HepG2 (cell line): ENCODE data around the gene ZBP1. TPM values are rescaled to one million over a fixed set of nuclear protein-coding genes. Genes with fewer than 3 reads are reported as not detected.
A peak's percentile ranks its signal among the peaks of the same experiment; 100 is the strongest.

ENCODE experiments used
- ATAC-seq: fragments of 200-7000 bp; cut with Tn5 transposase; 3 replicates; pipeline ENCODE4 v1.9.1; 2020; ENCODE audit warnings: mild to moderate bottlenecking, moderate library complexity
- BruUV-seq: library from RNA; stranded (reverse); fragments of 400-500 nt; replicated peaks from 2 replicates; lab custom pipeline; 2021; lab: Mats Ljungman, UMichigan
- CTCF ChIA-PET: fragments of 300-600 bp; formaldehyde crosslinking; extraction: SDS; loops from one replicate; lab custom pipeline; 2021; ENCODE audit warnings: low total read pairs, inconsistent platforms, low intra/inter-chr PET ratio; lab: Yijun Ruan, JAX
- POLR2A ChIA-PET: fragments of 350-600 bp; sonication (Branson Sonifier 250); formaldehyde crosslinking; loops from one replicate; lab custom pipeline; 2020; ENCODE audit warnings: antibody characterized with exemption, inconsistent platforms; lab: Yijun Ruan, JAX
- DNase-seq: peaks from one replicate; pipeline ENCODE4 v3.0.0-alpha.2; 2015; ENCODE audit warnings: low spot score
- FAIRE-seq: peaks from 3 replicates; lab custom pipeline; 2011; peaks lifted over from hg19 to GRCh38; lab: Jason Lieb, UNC
- H2AFZ ChIP-seq: one replicate; pipeline ENCODE4 v1.6.1; 2011; ENCODE audit warnings: low read length, inconsistent platforms
- H3K27ac ChIP-seq: fragments of 300-600 bp; 3 replicates; pipeline ENCODE4 v1.8.0; 2011; ENCODE audit warnings: mixed run types, mild to moderate bottlenecking, mixed read lengths, low read length, inconsistent platforms; ENCODE audit not compliant: insufficient read depth; ENCODE audit errors: extremely low read length
- H3K27me3 ChIP-seq, 2 experiments: fragments of 200-600 bp in 1 of 2; 2 replicates in 1 of 2; 3 replicates in 1 of 2; pipeline versions ENCODE4 v1.6.0 to v1.8.0; 2011; ENCODE audit warnings: low read length in 2 of 2, mild to moderate bottlenecking in 2 of 2, moderate library complexity in 2 of 2, inconsistent platforms in 1 of 2; ENCODE audit not compliant: insufficient read depth in 2 of 2, control insufficient read depth in 1 of 2
- H3K36me3 ChIP-seq, 2 experiments: fragments of 200-600 bp in 1 of 2; replicated peaks in 1 of 2; 2 replicates in 1 of 2; 3 replicates in 1 of 2; pipeline versions ENCODE4 v1.5.1 to v1.8.0; 2011; ENCODE audit warnings: low read length in 2 of 2, inconsistent platforms in 1 of 2; ENCODE audit not compliant: insufficient read depth in 2 of 2, control insufficient read depth in 1 of 2
- H3K4me1 ChIP-seq: 2 replicates; pipeline ENCODE4 v1.5.1; 2012; ENCODE audit warnings: low read length, inconsistent platforms; ENCODE audit not compliant: insufficient read depth
- H3K4me2 ChIP-seq: 2 replicates; pipeline ENCODE4 v1.6.0; 2011; ENCODE audit warnings: low read depth, low read length, inconsistent platforms
- H3K4me3 ChIP-seq, 3 experiments: fragments of 200-600 bp in 1 of 3; sonication (generic), shearing (Covaris generic) in 1 of 3; replicated peaks in 1 of 3; 2 replicates each; pipeline ENCODE4 v1.5.1; 2011 to 2016; ENCODE audit warnings: low read length in 3 of 3, inconsistent platforms in 2 of 3, low read depth in 2 of 3, mild to moderate bottlenecking in 2 of 3, control low read depth in 1 of 3, mixed read lengths in 1 of 3; ENCODE audit not compliant: insufficient read depth in 1 of 3
- H3K79me2 ChIP-seq: one replicate; pipeline ENCODE4 v1.6.1; 2011; ENCODE audit warnings: low read length, inconsistent platforms; ENCODE audit not compliant: insufficient read depth
- H3K9ac ChIP-seq: 2 replicates; pipeline ENCODE4 v1.6.0; 2011; ENCODE audit warnings: mild to moderate bottlenecking, low read depth, low read length, inconsistent platforms; ENCODE audit not compliant: insufficient read depth
- H3K9me3 ChIP-seq: 2 replicates; pipeline ENCODE4 v1.5.1; 2012; ENCODE audit warnings: mild to moderate bottlenecking, low read length
- H4K20me1 ChIP-seq: 2 replicates; pipeline ENCODE4 v1.6.0; 2011; ENCODE audit warnings: inconsistent platforms, mild to moderate bottlenecking, low read length, moderate library complexity; ENCODE audit not compliant: insufficient read depth
- ELK4 ChIP-seq: sonication (generic); formaldehyde crosslinking; IDR thresholded peaks from 2 replicates; pipeline ENCODE4 v1.9.0; 2021; ENCODE audit warnings: missing genetic modification reagents, borderline replicate concordance
- HNF4A ChIP-seq: sonication (generic); formaldehyde crosslinking; IDR thresholded peaks from 2 replicates; pipeline ENCODE4 v1.4.0; 2020; ENCODE audit warnings: missing genetic modification reagents
- MAFF ChIP-seq: IDR thresholded peaks from 2 replicates; pipeline ENCODE4 v1.6.1; 2011; ENCODE audit warnings: low read depth, low read length, improper control_type of control experiment
- MAFK ChIP-seq, 2 experiments: IDR thresholded peaks in 1 of 2; conservative IDR thresholded peaks in 1 of 2; 2 replicates each; pipeline ENCODE4 v1.6.1; 2011; ENCODE audit warnings: improper control_type of control experiment in 2 of 2, low read length in 2 of 2
- NFE2L2 ChIP-seq: fragments of 150-350 bp; IDR thresholded peaks from 2 replicates; pipeline ENCODE4 v1.6.1; 2014; ENCODE audit warnings: low read length
- NPAS2 ChIP-seq: sonication (generic); formaldehyde crosslinking; IDR thresholded peaks from 2 replicates; pipeline ENCODE4 v1.8.0; 2022; ENCODE audit warnings: mild to moderate bottlenecking, missing genetic modification reagents, borderline replicate concordance
- ZNF564 ChIP-seq: sonication (generic); formaldehyde crosslinking; IDR thresholded peaks from 2 replicates; pipeline ENCODE4 v1.8.1; 2023; ENCODE audit warnings: mild to moderate bottlenecking, missing genetic modification reagents
- ZNF768 ChIP-seq: sonication (generic); formaldehyde crosslinking; IDR thresholded peaks from 2 replicates; pipeline ENCODE4 v1.4.0; 2020; ENCODE audit warnings: missing genetic modification reagents
- ZSCAN5A ChIP-seq: sonication (generic); formaldehyde crosslinking; IDR thresholded peaks from 2 replicates; pipeline ENCODE4 v1.8.0; 2022; ENCODE audit warnings: mild to moderate bottlenecking, missing genetic modification reagents, borderline replicate concordance
- WGBS: methylation state at CpG from one replicate; pipeline ENCODE4 v1.1.6; 2017; ENCODE audit warnings: low lambda C conversion rate; 5-methylcytosine and 5-hydroxymethylcytosine counted together
- in situ Hi-C: cut with HindIII; loops from 2 replicates; pipeline ENCODE4 v1.10.0; 2017; ENCODE audit warnings: low pct_unique_long_range_greater_than_20kb; ENCODE audit not compliant: extremely low pct_ligation_motif_present
- intact Hi-C: fragments of 100-400 bp; cut with micrococcal nuclease; formaldehyde crosslinking; loops from one replicate; pipeline ENCODE4 v1.10.0; 2022; ENCODE audit not compliant: unreplicated experiment
- polyA plus RNA-seq, 8 experiments: library from polyadenylated mRNA; depleted of rRNA in 3 of 8; stranded (reverse) in 7 of 8; unstranded in 1 of 8; fragments of >200 nt; fragmentation: Illumina TruSeq in 4 of 8; extraction: Trizol in 4 of 8; gene quantifications; 2 replicates each; pipeline versions ENCODE4 v1.2.1 to v1.2.3, GENCODE V29; 2011 to 2016; ENCODE audit warnings: low read depth in 4 of 8, missing spikeins in 1 of 8, mixed read lengths in 1 of 8; ENCODE audit not compliant: insufficient read depth in 1 of 8
- total RNA-seq, 5 experiments: library from RNA; depleted of rRNA; stranded (reverse); fragments of >200 nt; fragmentation: Illumina TruSeq; extraction: Trizol; gene quantifications; 2 replicates each; pipeline ENCODE4 v1.2.3, GENCODE V29; 2016; ENCODE audit warnings: low read depth in 1 of 5

The ZBP1 gene
- total and polyA plus RNA-seq, 2 of the 13 experiments (the other 11 are each of a cell fraction or from before 2014, with no cell fraction given) = not detected

GRCh38 chr20:57625978-57626377, 5.8 kb upstream of the ZBP1 start (continued):
- TF ChIP-seq ELK4 (CRISPR knock-in tag) (no peak), ZSCAN5A (CRISPR knock-in tag) (no peak), MAFF (peak; percentile 83), ZNF768 (no peak), NPAS2 (CRISPR knock-in tag) (no peak), MAFK (conservative IDR thresholded peaks at IDR 0.05 in 1 of 2, IDR thresholded peaks at IDR 0.05 in 1 of 2; ENCODE audit: low read length in 2 of 2) (peak; percentile 77 to 86), NFE2L2 (peak; percentile 62)

- in situ Hi-C loops = no loop called here
- Histone ChIP-seq H2AFZ (no peak overlapping the region), H3K4me2 (no peak overlapping the region), H3K79me2 (no peaks in the 10 kb centered on the region), H4K20me1 (no peaks in the 10 kb centered on the region), H3K27ac (no peak overlapping the region), H3K4me1 (no peaks in the 10 kb centered on the region), H3K9me3 (peaks cover 9% of the 10 kb centered on the region; the same call in 1 of the 2 replicates), H3K9ac (no peak overlapping the region), H3K4me3 (no peak overlapping the region), H3K27me3 (peaks cover 0 to 38% of the 10 kb centered on the region in 2 experiments; a peak in 3 of 5 replicates), H3K36me3 (no peaks in the 10 kb centered on the region)
- TF ChIP-seq HNF4A (CRISPR knock-in tag) (no peak), ZNF564 (CRISPR knock-in tag) (peak; percentile 87; the same call in 1 of the 2 replicates)
- no TSS peak for BruUV-seq
- POLR2A ChIA-PET = no interaction called here
- no peak for DNase-seq
- CTCF ChIA-PET = no interaction called here
- no peak for FAIRE-seq
- 10% methylated on average over 7 of the region's 7 CpGs for WGBS
- intact Hi-C loops = no loop called here
- no peak for ATAC-seq
Measured at GRCh38 chr20:57625181-57625958, 5.1 kb upstream of the ZBP1 start.
